K562 (cell line): ENCODE measurements around the gene GSTM2. TPM values are rescaled to one million over a fixed set of nuclear protein-coding genes. Genes with fewer than 3 reads are reported as not detected.

Source experiments
- ATAC-seq: fragments of 200-7000 bp; cut with Tn5 transposase; 3 replicates; pipeline ENCODE4 v1.9.1; 2020; ENCODE audit warnings: moderate library complexity
- BruUV-seq: library from RNA; stranded (reverse); fragments of 400-500 nt; replicated peaks from 2 replicates; lab custom pipeline; 2021; lab: Mats Ljungman, UMichigan
- CTCF ChIA-PET: fragments of 300-600 bp; formaldehyde crosslinking; extraction: SDS; loops from one replicate; lab custom pipeline; 2021; ENCODE audit warnings: low intra/inter-chr PET ratio; lab: Yijun Ruan, JAX
- POLR2A ChIA-PET: fragments of 300-600, 350-650 bp; sonication (Branson Sonifier 250); formaldehyde crosslinking; extraction: SDS; loops from one replicate; lab custom pipeline; 2021; ENCODE audit warnings: antibody characterized with exemption, inconsistent platforms; lab: Yijun Ruan, JAX
- DNase-seq, 4 experiments: peaks; one replicate each; pipeline versions ENCODE4 v3.0.0 to v3.0.0-alpha.2; 2011 to 2018; ENCODE audit warnings: low spot score in 3 of 4, mixed read lengths in 3 of 4; ENCODE audit errors: extremely low read depth in 1 of 4
- FAIRE-seq: peaks from 2 replicates; lab custom pipeline; 2011; peaks lifted over from hg19 to GRCh38; lab: Jason Lieb, UNC
- H2AFZ ChIP-seq: 2 replicates; pipeline ENCODE4 v1.6.0; 2011; ENCODE audit warnings: low read depth, low read length, control low read depth, inconsistent platforms
- H3K27ac ChIP-seq: fragments of 200-600 bp; 3 replicates; pipeline ENCODE4 v1.8.0; 2011; ENCODE audit warnings: low read depth, mild to moderate bottlenecking, control low read depth, inconsistent platforms, low read length, moderate library complexity, mixed read lengths; ENCODE audit errors: extremely low read depth
- H3K27me3 ChIP-seq, 2 experiments: fragments of 300-600 bp in 1 of 2; 2 replicates in 1 of 2; 3 replicates in 1 of 2; pipeline versions ENCODE4 v1.6.0 to v1.8.0; 2011; ENCODE audit warnings: inconsistent platforms in 2 of 2, low read length in 2 of 2, mild to moderate bottlenecking in 1 of 2, mixed read lengths in 1 of 2, moderate library complexity in 1 of 2; ENCODE audit not compliant: control insufficient read depth in 2 of 2, insufficient read depth in 2 of 2
- H3K36me3 ChIP-seq: fragments of 300-600 bp; 3 replicates; pipeline ENCODE4 v1.8.0; 2011; ENCODE audit warnings: mild to moderate bottlenecking, low read length, inconsistent platforms; ENCODE audit not compliant: control insufficient read depth, insufficient read depth
- H3K4me1 ChIP-seq, 2 experiments: fragments of 200-600 bp in 1 of 2; replicated peaks in 1 of 2; 2 replicates in 1 of 2; 3 replicates in 1 of 2; pipeline versions ENCODE4 v1.5.1 to v1.8.0; 2011; ENCODE audit warnings: inconsistent platforms in 2 of 2, low read length in 2 of 2, mild to moderate bottlenecking in 1 of 2, mixed read lengths in 1 of 2, moderate library complexity in 1 of 2; ENCODE audit not compliant: control insufficient read depth in 2 of 2, insufficient read depth in 2 of 2
- H3K4me2 ChIP-seq: 2 replicates; pipeline ENCODE4 v1.6.1; 2011; ENCODE audit warnings: low read length, control low read depth, inconsistent platforms, mixed read lengths; ENCODE audit not compliant: insufficient read depth
- H3K4me3 ChIP-seq: fragments of 200-600 bp; sonication (generic), shearing (Covaris generic); 2 replicates; pipeline ENCODE4 v1.5.1; 2016; ENCODE audit warnings: control low read depth, inconsistent platforms
- H3K79me2 ChIP-seq: fragments of 200-600 bp; 3 replicates; pipeline ENCODE4 v1.8.0; 2011; ENCODE audit warnings: low read length, inconsistent platforms; ENCODE audit not compliant: control insufficient read depth, insufficient read depth
- H3K9ac ChIP-seq, 2 experiments: 2 replicates each; pipeline versions ENCODE4 v1.6.0 to v1.6.1; 2011; ENCODE audit warnings: low read depth in 2 of 2, low read length in 2 of 2, control low read depth in 1 of 2, inconsistent platforms in 1 of 2, mild to moderate bottlenecking in 1 of 2, mixed read lengths in 1 of 2; ENCODE audit not compliant: insufficient read depth in 1 of 2
- H3K9me1 ChIP-seq: one replicate; pipeline ENCODE4 v1.6.0; 2011; ENCODE audit warnings: inconsistent platforms, mild to moderate bottlenecking, low read length, moderate library complexity; ENCODE audit not compliant: control insufficient read depth, insufficient read depth
- H3K9me3 ChIP-seq: replicated peaks from 2 replicates; pipeline ENCODE4 v1.5.1; 2011; ENCODE audit warnings: low read depth, low read length, inconsistent platforms; ENCODE audit not compliant: control insufficient read depth, insufficient read depth
- H4K20me1 ChIP-seq: replicated peaks from 2 replicates; pipeline ENCODE4 v1.6.1; 2011; ENCODE audit warnings: low read length, inconsistent platforms, mixed read lengths; ENCODE audit not compliant: control insufficient read depth, insufficient read depth
- CTCF ChIP-seq, 3 experiments: IDR thresholded peaks in 2 of 3; conservative IDR thresholded peaks in 1 of 3; 2 replicates each; pipeline ENCODE4 v1.5.1; 2011 to 2012; ENCODE audit warnings: low read length in 3 of 3, mild to moderate bottlenecking in 3 of 3, control low read depth in 2 of 3, improper control_type of control experiment in 1 of 3, inconsistent platforms in 1 of 3, low read depth in 1 of 3, mixed read lengths in 1 of 3, moderate library complexity in 1 of 3; ENCODE audit not compliant: insufficient read depth in 2 of 3
- ETV6 ChIP-seq, 3 experiments: fragments of 150-350 bp in 1 of 3; sonication (generic) in 1 of 3; formaldehyde crosslinking in 1 of 3; IDR thresholded peaks; 2 replicates each; pipeline versions ENCODE4 v1.6.1 to v1.8.0; 2014 to 2022; ENCODE audit warnings: borderline replicate concordance in 2 of 3, low read depth in 2 of 3, antibody characterized with exemption in 1 of 3, low read length in 1 of 3, mild to moderate bottlenecking in 1 of 3, missing genetic modification reagents in 1 of 3
- FOXJ2 ChIP-seq: fragments of 200-800 bp; sonication (Bioruptor generic); IDR thresholded peaks from 2 replicates; pipeline ENCODE4 v1.6.1; 2016; ENCODE audit warnings: missing genetic modification characterization, missing compliant biosample characterization
- NR0B1 ChIP-seq: fragments of 450-650 bp; IDR thresholded peaks from one replicate; pipeline ENCODE4 v1.6.1; 2018; ENCODE audit warnings: mild to moderate bottlenecking, moderate library complexity; ENCODE audit not compliant: partially characterized antibody
- PHB2 ChIP-seq: fragments of 450-650 bp; IDR thresholded peaks from 2 replicates; pipeline ENCODE4 v1.6.1; 2017; ENCODE audit warnings: low read depth
- RBFOX2 ChIP-seq: fragments of 200-400 bp; formaldehyde crosslinking; IDR thresholded peaks from 2 replicates; pipeline ENCODE4 v1.6.1; 2017; ENCODE audit warnings: low read depth, mild to moderate bottlenecking, low read length, moderate library complexity
- RBM15 ChIP-seq: fragments of 200-400 bp; formaldehyde crosslinking; IDR thresholded peaks from 2 replicates; pipeline ENCODE4 v1.6.1; 2018; ENCODE audit warnings: mild to moderate bottlenecking, low read length, moderate library complexity; ENCODE audit not compliant: insufficient read depth
- RBM22 ChIP-seq: fragments of 200-400 bp; formaldehyde crosslinking; IDR thresholded peaks from 2 replicates; pipeline ENCODE4 v1.6.1; 2018; ENCODE audit warnings: low read length, low read depth; ENCODE audit not compliant: poor library complexity, severe bottlenecking
- ZFP30 ChIP-seq: fragments of 250-450 bp; sonication (Bioruptor Pico); IDR thresholded peaks from 2 replicates; pipeline ENCODE4 v1.8.0; 2022; ENCODE audit warnings: moderate library complexity, mild to moderate bottlenecking, inconsistent platforms, borderline replicate concordance
- ZNF511 ChIP-seq: sonication (generic); formaldehyde crosslinking; IDR thresholded peaks from 2 replicates; pipeline ENCODE4 v1.8.0; 2022; ENCODE audit warnings: mild to moderate bottlenecking, missing genetic modification reagents
- ZNF561 ChIP-seq: fragments of 450-650 bp; formaldehyde crosslinking; conservative IDR thresholded peaks from 2 replicates; pipeline ENCODE4 v1.4.0; 2020; ENCODE audit warnings: mild to moderate bottlenecking, moderate library complexity
- WGBS: fragments of 100-300 bp; shearing (Covaris generic); methylation state at CpG from one replicate; pipeline ENCODE4 v1.1.6; 2016; ENCODE audit warnings: low coverage, mixed read lengths; ENCODE audit not compliant: insufficient coverage; ENCODE audit errors: missing lambda C conversion rate; 5-methylcytosine and 5-hydroxymethylcytosine counted together
- in situ Hi-C: fragments of 300-500 bp; cut with MboI; formaldehyde crosslinking; loops from 4 replicates; pipeline ENCODE4 v1.15.0; 2018; ENCODE audit warnings: inconsistent platforms, mixed read lengths
- intact Hi-C: fragments of 100-400 bp; cut with micrococcal nuclease; formaldehyde crosslinking; loops from 2 replicates; pipeline ENCODE4 v1.14.2; 2022
- polyA plus RNA-seq, 8 experiments: library from polyadenylated mRNA; depleted of rRNA in 4 of 8; stranded (reverse) in 5 of 8; unstranded in 3 of 8; fragments of >200 nt; fragmentation: Nextera tagmentation in 2 of 8; fragmentation: Illumina TruSeq in 1 of 8; extraction: Ambion mirVana in 2 of 8; extraction: Trizol in 1 of 8; gene quantifications; 2 replicates each; pipeline versions ENCODE4 v1.2.1 to v1.2.3, GENCODE V29; 2011 to 2014; ENCODE audit warnings: inconsistent platforms in 1 of 8, missing spikeins in 1 of 8
- total RNA-seq, 7 experiments: library from RNA; depleted of rRNA in 6 of 7; stranded (reverse); fragments of >200 nt in 6 of 7; fragmentation: Illumina TruSeq in 2 of 7; extraction: Trizol in 2 of 7; gene quantifications; 2 replicates each; pipeline versions ENCODE4 v1.2.1 to v1.2.3, GENCODE V29; 2011 to 2021; ENCODE audit warnings: low replicate concordance in 1 of 7

GSTM2 gene
- total and polyA plus RNA-seq, 9 of the 15 experiments (the other 6 are each of a cell fraction or from before 2014, with no cell fraction given): 1.6 to 15.1 (median 6.8) TPM

- Histone ChIP-seq H3K79me2 (peaks cover 35% of the 10 kb centered on the region), H4K20me1 (peaks cover 5% of the 10 kb centered on the region), H3K4me3 (no peak overlapping the region), H3K27me3 (no peaks in the 10 kb centered on the region), H3K9me1 (peaks cover 5% of the 10 kb centered on the region), H3K4me2 (no peak overlapping the region), H2AFZ (no peak overlapping the region), H3K9me3 (no peaks in the 10 kb centered on the region), H3K4me1 (peaks cover 20 to 71% of the 10 kb centered on the region in 2 experiments), H3K36me3 (peaks cover 49% of the 10 kb centered on the region; the same call in 2 of the 3 replicates), H3K27ac (no peak overlapping the region), H3K9ac (peak overlapping the region in 1 of 2 experiments; percentile 60; a peak in 2 of 4 replicates)
- WGBS: 86% methylated on average over 31 of the region's 32 CpGs
- no TSS peak for BruUV-seq
- intact Hi-C loops (no loop called here), in situ Hi-C loops (no loop called here)
- ChIA-PET CTCF (no interaction called here), POLR2A (interaction anchor here (1.0 to 2.8 kb wide), 4 partner anchors 14 to 196 kb away, joined by 3 to 17 read pairs (median 8); partner anchors contain the start of gene GNAI3)
- peak; percentile 14; the same call in 2 of the 3 replicates for ATAC-seq
- FAIRE-seq: no peak
- DNase-seq: no peak
- TF ChIP-seq ZNF561 (CRISPR knock-in tag) (no peak), ZNF511 (CRISPR knock-in tag) (no peak), RBFOX2 (peak; percentile 36), ZFP30 (CRISPR knock-in tag) (no peak), ETV6 (IDR thresholded peaks at IDR 0.05; ENCODE audit: borderline replicate concordance in 1 of 2, low read depth in 2 of 2, low read length in 1 of 2) (no peak), ETV6 (CRISPR knock-in tag; IDR thresholded peaks at IDR 0.05; ENCODE audit: borderline replicate concordance) (no peak), RBM22 (no peak), FOXJ2 (no peak), PHB2 (no peak), CTCF (IDR thresholded peaks at IDR 0.05 in 2 of 3, conservative IDR thresholded peaks at IDR 0.05 in 1 of 3; ENCODE audit: insufficient read depth in 2 of 3, low read depth in 1 of 3, low read length in 3 of 3) (peak in 2 of 3 experiments; percentile 25 to 26; a peak in 1 of 6 replicates), RBM15 (no peak), NR0B1 (no peak)
These were observed 42.0 kb upstream of the GSTM2 start for GRCh38 chr1:109625601-109626560.
